Measurements from ENCODE around the gene SHKBP1. TPM values are rescaled to one million over a fixed set of nuclear protein-coding genes. Genes with fewer than 3 reads are reported as not detected.

The SHKBP1 gene
- total RNA-seq, 1 experiment from 2014 or later, result 47.4 TPM

DNA sequence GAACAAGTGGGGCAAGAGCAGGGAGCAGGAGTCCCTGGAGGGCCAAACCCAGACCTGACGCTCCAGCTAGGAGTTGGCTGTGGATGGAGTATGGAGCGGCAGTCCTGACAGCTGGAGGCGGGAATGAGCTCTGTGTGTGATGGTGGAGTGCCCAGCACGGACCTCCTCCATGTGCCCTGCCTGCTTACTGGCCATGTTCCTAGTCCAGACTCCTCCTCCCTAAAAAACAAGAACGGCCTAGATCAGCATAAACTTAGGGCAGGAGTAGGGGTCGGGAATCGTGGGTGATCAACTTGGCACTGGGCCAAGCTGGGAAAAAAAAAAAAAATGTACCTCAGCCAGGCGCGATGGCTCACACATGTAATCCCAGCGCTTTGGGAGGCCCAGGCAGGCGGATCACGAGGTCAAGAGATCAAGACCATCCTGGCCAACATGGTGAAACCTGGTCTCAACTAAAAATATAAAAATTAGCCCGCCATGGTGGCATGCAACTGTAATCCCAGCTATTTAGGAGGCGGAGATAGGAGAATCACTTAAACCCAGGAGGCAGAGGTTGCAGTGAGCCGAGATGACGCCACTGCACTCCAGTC is 54.0 kb downstream of the SHKBP1 start:
- no peak for DNase-seq (ENCODE audit: low read depth)

DNA sequence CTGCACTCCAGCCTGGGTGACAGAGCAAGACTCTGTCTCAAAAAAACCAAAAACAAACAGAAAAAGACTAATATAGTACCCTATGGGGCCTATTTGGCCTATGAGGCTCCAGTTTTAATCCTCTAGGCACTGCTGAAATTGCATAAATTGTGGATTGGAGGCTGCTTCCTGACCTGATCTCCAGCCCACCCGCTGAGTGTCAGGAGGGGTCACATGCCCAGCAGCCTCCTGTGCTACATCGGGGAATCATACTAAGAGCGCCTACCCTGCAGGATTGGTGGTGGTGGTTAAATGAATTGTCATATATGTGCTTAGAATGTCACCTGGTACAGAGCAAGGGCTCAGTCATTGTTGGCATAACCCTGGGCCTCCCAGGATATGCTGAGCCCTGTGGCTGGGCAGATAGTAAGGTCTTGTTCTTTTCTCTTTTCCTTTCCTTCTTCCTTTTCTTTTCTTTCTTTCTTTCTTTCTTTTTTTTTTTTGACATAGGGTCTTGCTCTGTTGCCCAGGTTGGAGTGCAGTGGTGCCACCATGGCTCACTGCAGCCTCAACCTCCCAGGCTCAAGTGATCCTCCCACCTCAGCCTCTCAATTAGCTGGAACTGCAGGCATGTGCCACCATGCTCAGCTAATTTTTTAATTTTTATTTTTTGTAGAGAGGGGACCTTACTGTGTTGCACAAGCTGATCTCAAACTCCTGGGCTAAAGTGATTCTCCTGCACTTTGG is 55.8 kb downstream of the SHKBP1 start:
- no peak for DNase-seq (ENCODE audit: low read depth)

- DNase-seq (ENCODE audit: low read depth), result no peak
Observed at GRCh38 chr19:40633207-40633606, 56.5 kb downstream of the SHKBP1 start.

DNA sequence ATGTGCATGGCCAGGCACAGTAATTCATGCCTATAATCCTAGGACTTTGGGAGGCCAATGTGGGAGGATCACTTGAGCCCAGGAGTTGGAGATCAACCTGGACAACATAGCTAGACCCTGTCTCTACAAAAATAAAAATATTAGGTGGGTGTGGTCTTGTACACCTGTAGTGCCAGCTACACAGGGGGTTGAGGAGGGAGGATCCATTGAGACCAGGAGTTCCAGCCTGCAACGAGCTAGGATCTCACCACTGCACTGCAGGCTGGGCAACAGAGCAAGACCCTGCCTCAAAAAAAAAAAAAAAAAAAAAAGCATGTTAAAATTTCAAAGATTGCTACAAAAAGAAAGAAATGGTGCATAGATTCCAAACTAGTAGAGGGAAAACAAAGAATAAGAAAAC is 61.7 kb downstream of the SHKBP1 start:
- no peak for DNase-seq (ENCODE audit: low read depth)

DNA sequence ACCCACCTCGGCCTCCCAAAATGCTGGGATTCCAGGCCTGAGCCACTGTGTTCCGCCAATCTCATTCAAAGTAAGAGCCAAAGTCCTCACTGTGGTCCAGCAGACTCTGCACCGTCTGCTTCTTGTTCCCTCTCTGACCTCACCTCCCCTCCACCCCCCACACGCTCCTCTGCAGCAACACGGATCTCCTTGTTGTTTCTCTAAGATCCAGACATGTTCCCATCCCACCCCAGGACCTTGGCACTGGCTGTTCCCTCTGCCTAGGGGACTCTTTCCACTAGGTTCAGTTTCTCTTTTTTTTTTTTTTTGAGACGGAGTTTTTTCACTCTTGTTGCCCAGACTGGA is 62.9 kb downstream of the SHKBP1 start:
- no peak for DNase-seq (ENCODE audit: low read depth)

DNA sequence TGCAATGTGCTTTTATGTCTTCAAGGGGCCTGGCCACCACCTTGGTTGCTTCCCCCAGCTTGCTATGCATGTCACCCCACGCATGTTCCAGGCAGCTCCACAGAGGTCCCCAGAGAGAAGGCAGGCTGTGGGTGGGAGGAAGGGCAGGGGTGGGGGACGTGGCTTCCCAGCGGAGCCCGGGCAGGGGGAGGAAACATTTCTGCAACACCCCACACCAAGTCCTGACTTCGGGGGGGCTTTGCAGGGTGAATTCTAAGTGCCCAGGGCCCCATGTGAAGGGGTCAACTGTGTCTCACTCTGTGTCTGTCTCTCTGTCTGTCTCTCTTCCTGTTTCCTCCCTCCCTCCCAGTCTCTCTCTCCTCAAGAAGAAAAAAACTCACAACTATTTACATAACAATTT is 64.1 kb downstream of the SHKBP1 start:
- DNase-seq (ENCODE audit: low read depth), result no peak

Other genes starting within 250 kb of the SHKBP1 start
- 21.3 and 24.3 TPM in 2 replicates for gene C19orf47, start 228.5 kb upstream of the SHKBP1 start, total RNA-seq (2014; rRNA removed; shearing (Covaris generic))
- gene PLD3, start 228.2 kb upstream of the SHKBP1 start, total RNA-seq (2014; rRNA removed; shearing (Covaris generic)), result 83.6 and 104 TPM in 2 replicates
- gene HIPK4, start 186.7 kb upstream of the SHKBP1 start, total RNA-seq (2014; rRNA removed; shearing (Covaris generic)), result not detected in 2 replicates
- not detected in 2 replicates for gene PRX, start 163.5 kb upstream of the SHKBP1 start, total RNA-seq (2014; rRNA removed; shearing (Covaris generic))
- gene SERTAD1, start 150.9 kb upstream of the SHKBP1 start, total RNA-seq (2014; rRNA removed; shearing (Covaris generic)), result 9.9 and 13.6 TPM in 2 replicates
- gene SERTAD3, start 132.5 kb upstream of the SHKBP1 start, total RNA-seq (2014; rRNA removed; shearing (Covaris generic)), result 8.4 and 12.0 TPM in 2 replicates
- gene BLVRB, start 111.1 kb upstream of the SHKBP1 start, total RNA-seq (2014; rRNA removed; shearing (Covaris generic)), result 44.5 and 48.3 TPM in 2 replicates
- gene SPTBN4, start 109.9 kb upstream of the SHKBP1 start, total RNA-seq (2014; rRNA removed; shearing (Covaris generic)), result 0.23 TPM in 1 of 2 replicates, not detected in the other
- 14.3 and 24.5 TPM in 2 replicates for gene LTBP4, start 24.5 kb downstream of the SHKBP1 start, total RNA-seq (2014; rRNA removed; shearing (Covaris generic))
- 10.9 and 16.4 TPM in 2 replicates for gene NUMBL, start 113.8 kb downstream of the SHKBP1 start, total RNA-seq (2014; rRNA removed; shearing (Covaris generic))
- gene COQ8B, start 140.0 kb downstream of the SHKBP1 start, total RNA-seq (2014; rRNA removed; shearing (Covaris generic)), result 16.7 and 24.2 TPM in 2 replicates
- 5.1 and 5.2 TPM in 2 replicates for gene ITPKC, start 140.2 kb downstream of the SHKBP1 start, total RNA-seq (2014; rRNA removed; shearing (Covaris generic))
- gene ACTMAP, start 173.6 kb downstream of the SHKBP1 start, total RNA-seq (2014; rRNA removed; shearing (Covaris generic)), result 0.97 and 1.6 TPM in 2 replicates
- 257 and 375 TPM in 2 replicates for gene SNRPA, start 174.3 kb downstream of the SHKBP1 start, total RNA-seq (2014; rRNA removed; shearing (Covaris generic))
- 6.7 and 9.5 TPM in 2 replicates for gene MIA, start 198.6 kb downstream of the SHKBP1 start, total RNA-seq (2014; rRNA removed; shearing (Covaris generic))
- 9.2 and 10.6 TPM in 2 replicates for gene RAB4B, start 201.4 kb downstream of the SHKBP1 start, total RNA-seq (2014; rRNA removed; shearing (Covaris generic))
- 107 and 117 TPM in 2 replicates for gene EGLN2, start 222.3 kb downstream of the SHKBP1 start, total RNA-seq (2014; rRNA removed; shearing (Covaris generic))